Trophoblast cell (in vitro differentiated cells and primary cell): ENCODE data around the gene HOXD3.

ENCODE experiments used
- DNase-seq, 2 donors: peaks; one replicate each; pipeline ENCODE4 v3.0.0-alpha.2; 2016
- H2AFZ ChIP-seq: 2 replicates; pipeline ENCODE4 v1.6.1; 2013; ENCODE audit warnings: low read length, moderate library complexity, mild to moderate bottlenecking; ENCODE audit not compliant: insufficient read depth, poor library complexity
- H2AK5ac ChIP-seq: 2 replicates; pipeline ENCODE4 v1.6.1; 2013; ENCODE audit warnings: mild to moderate bottlenecking, low read length
- H2BK120ac ChIP-seq: 2 replicates; pipeline ENCODE4 v1.6.1; 2013; ENCODE audit warnings: low read length, mild to moderate bottlenecking, moderate library complexity; ENCODE audit not compliant: insufficient read depth, poor library complexity
- H2BK12ac ChIP-seq: 2 replicates; pipeline ENCODE4 v1.6.1; 2013; ENCODE audit warnings: mild to moderate bottlenecking, low read length, moderate library complexity
- H2BK5ac ChIP-seq: 2 replicates; pipeline ENCODE4 v1.6.1; 2013; ENCODE audit warnings: low read length, low read depth, moderate library complexity, mild to moderate bottlenecking; ENCODE audit not compliant: poor library complexity
- H3K14ac ChIP-seq: 2 replicates; pipeline ENCODE4 v1.6.1; 2013; ENCODE audit warnings: mild to moderate bottlenecking, low read length
- H3K18ac ChIP-seq: 2 replicates; pipeline ENCODE4 v1.6.1; 2013; ENCODE audit warnings: mild to moderate bottlenecking, low read length
- H3K23ac ChIP-seq: 2 replicates; pipeline ENCODE4 v1.6.1; 2013; ENCODE audit warnings: low read length
- H3K27ac ChIP-seq: 2 replicates; pipeline ENCODE4 v1.5.1; 2013; ENCODE audit warnings: low read depth, mild to moderate bottlenecking, inconsistent platforms, low read length, moderate library complexity
- H3K27me3 ChIP-seq: 2 replicates; pipeline ENCODE4 v1.6.1; 2013; ENCODE audit warnings: inconsistent platforms, mild to moderate bottlenecking, low read length, moderate library complexity; ENCODE audit not compliant: insufficient read depth
- H3K36me3 ChIP-seq, 2 experiments: 1 replicate in 1 of 2; 2 replicates in 1 of 2; pipeline ENCODE4 v1.6.1; 2013; ENCODE audit warnings: low read length in 2 of 2, mild to moderate bottlenecking in 2 of 2, moderate library complexity in 1 of 2; ENCODE audit not compliant: insufficient read depth in 2 of 2, control insufficient read depth in 1 of 2
- H3K4ac ChIP-seq: 2 replicates; pipeline ENCODE4 v1.6.1; 2013; ENCODE audit warnings: low read depth, mild to moderate bottlenecking, low read length, moderate library complexity
- H3K4me1 ChIP-seq, 2 experiments: 1 replicate in 1 of 2; 2 replicates in 1 of 2; pipeline ENCODE4 v1.6.1; 2013; ENCODE audit warnings: low read length in 2 of 2, mild to moderate bottlenecking in 2 of 2, moderate library complexity in 1 of 2; ENCODE audit not compliant: insufficient read depth in 2 of 2, control insufficient read depth in 1 of 2
- H3K4me2 ChIP-seq: 2 replicates; pipeline ENCODE4 v1.6.1; 2013; ENCODE audit warnings: inconsistent platforms, mild to moderate bottlenecking, low read length, moderate library complexity
- H3K4me3 ChIP-seq: 2 replicates; pipeline ENCODE4 v1.5.1; 2013; ENCODE audit warnings: mild to moderate bottlenecking, low read depth, low read length, inconsistent platforms
- H3K79me1 ChIP-seq: one replicate; pipeline ENCODE4 v1.6.1; 2013; ENCODE audit warnings: low read length
- H3K79me2 ChIP-seq: 2 replicates; pipeline ENCODE4 v1.6.1; 2013; ENCODE audit warnings: low read length, mild to moderate bottlenecking; ENCODE audit not compliant: control insufficient read depth, insufficient read depth, poor library complexity
- H3K9ac ChIP-seq: 2 replicates; pipeline ENCODE4 v1.6.1; 2013; ENCODE audit warnings: mild to moderate bottlenecking, low read length
- H3K9me3 ChIP-seq: 2 replicates; pipeline ENCODE4 v1.6.1; 2013; ENCODE audit warnings: low read depth, mild to moderate bottlenecking, control low read depth, inconsistent platforms, low read length; ENCODE audit not compliant: insufficient read depth
- H4K12ac ChIP-seq: 2 replicates; pipeline ENCODE4 v1.6.1; 2013; ENCODE audit warnings: low read depth, mild to moderate bottlenecking, low read length, moderate library complexity
- H4K8ac ChIP-seq: 2 replicates; pipeline ENCODE4 v1.6.1; 2013; ENCODE audit warnings: low read depth, mild to moderate bottlenecking, low read length, moderate library complexity
- H4K91ac ChIP-seq: one replicate; pipeline ENCODE4 v1.6.1; 2013; ENCODE audit warnings: low read depth, mild to moderate bottlenecking, low read length, moderate library complexity
- WGBS: extraction: QIAGEN DNeasy Blood & Tissue Kit; methylation state at CpG from one replicate; pipeline ENCODE4 v1.1.7; 2013; ENCODE audit warnings: missing lambda C conversion rate; ENCODE audit not compliant: insufficient read length, insufficient coverage; ENCODE audit errors: extremely low coverage; 5-methylcytosine and 5-hydroxymethylcytosine counted together

HOXD3 gene

GRCh38 chr2:176130957-176131847 lies 25.9 kb upstream of the HOXD3 start:
- Histone ChIP-seq H2AFZ (no peak overlapping the region), H3K9ac (no peak overlapping the region), H2BK120ac (no peak overlapping the region), H3K14ac (no peak overlapping the region), H3K4me3 (no peak overlapping the region), H3K79me1 (no peaks in the 10 kb centered on the region), H2AK5ac (no peak overlapping the region), H3K4me1 (peaks cover 9 to 17% of the 10 kb centered on the region in 2 experiments), H2BK12ac (no peak overlapping the region), H2BK5ac (no peak overlapping the region), H4K8ac (no peak overlapping the region), H3K27ac (no peak overlapping the region), H3K4me2 (no peak overlapping the region), H3K18ac (no peak overlapping the region), H3K9me3 (peaks cover 6% of the 10 kb centered on the region), H3K27me3 (peaks cover 76% of the 10 kb centered on the region), H3K36me3 (no peaks in the 10 kb centered on the region), H3K23ac (no peak overlapping the region), H4K91ac (no peak overlapping the region), H3K4ac (no peak overlapping the region), H4K12ac (no peak overlapping the region), H3K79me2 (no peaks in the 10 kb centered on the region)
- no peak for DNase-seq
- no CpG with 5 or more reads among the region's 15 CpGs for WGBS

GRCh38 chr2:176131848-176132158 lies 25.3 kb upstream of the HOXD3 start:
- H3K27me3 ChIP-seq, result peaks cover 81% of the 10 kb centered on the region
- H2BK120ac ChIP-seq, result no peak overlapping the region
- no peaks in the 10 kb centered on the region for H3K79me1 ChIP-seq
- no peak overlapping the region for H2BK5ac ChIP-seq
- H3K4me2 ChIP-seq, result no peak overlapping the region
- no peak overlapping the region for H2BK12ac ChIP-seq
- peaks cover 8% of the 10 kb centered on the region for H3K9me3 ChIP-seq
- peaks cover 9 to 21% of the 10 kb centered on the region in 2 experiments for H3K4me1 ChIP-seq
- no peak overlapping the region for H3K4me3 ChIP-seq
- H3K27ac ChIP-seq, result no peak overlapping the region
- no peaks in the 10 kb centered on the region for H3K79me2 ChIP-seq
- no peak overlapping the region for H3K9ac ChIP-seq
- no peaks in the 10 kb centered on the region for H3K36me3 ChIP-seq
- no peak overlapping the region for H3K14ac ChIP-seq
- no peak overlapping the region for H4K8ac ChIP-seq
- no CpG with 5 or more reads among the region's 4 CpGs for WGBS
- H4K12ac ChIP-seq, result no peak overlapping the region
- H2AFZ ChIP-seq, result no peak overlapping the region
- H4K91ac ChIP-seq, result no peak overlapping the region
- no peak for DNase-seq
- H3K18ac ChIP-seq, result no peak overlapping the region
- no peak overlapping the region for H2AK5ac ChIP-seq
- H3K23ac ChIP-seq, result no peak overlapping the region
- H3K4ac ChIP-seq, result no peak overlapping the region

GRCh38 chr2:176132205-176133171 lies 24.6 kb upstream of the HOXD3 start:
- H3K36me3 ChIP-seq, result no peaks in the 10 kb centered on the region
- no peak overlapping the region for H2AK5ac ChIP-seq
- H3K4me2 ChIP-seq, result no peak overlapping the region
- no peak overlapping the region for H2AFZ ChIP-seq
- no peaks in the 10 kb centered on the region for H3K79me2 ChIP-seq
- no peak overlapping the region for H2BK12ac ChIP-seq
- no peak overlapping the region for H3K4ac ChIP-seq
- H4K12ac ChIP-seq, result no peak overlapping the region
- no peak overlapping the region for H4K8ac ChIP-seq
- no peak overlapping the region for H3K9ac ChIP-seq
- no peak overlapping the region for H3K18ac ChIP-seq
- peaks cover 9 to 22% of the 10 kb centered on the region in 2 experiments for H3K4me1 ChIP-seq
- no peak overlapping the region for H3K23ac ChIP-seq
- no peak overlapping the region for H4K91ac ChIP-seq
- no peak overlapping the region for H2BK5ac ChIP-seq
- WGBS, result no CpG with 5 or more reads among the region's 33 CpGs
- H3K27ac ChIP-seq, result no peak overlapping the region
- no peak overlapping the region for H3K4me3 ChIP-seq
- H3K14ac ChIP-seq, result no peak overlapping the region
- H3K27me3 ChIP-seq, result peaks cover 87% of the 10 kb centered on the region
- H2BK120ac ChIP-seq, result no peak overlapping the region
- peak in 1 of 2 donors; percentile 13 for DNase-seq
- H3K79me1 ChIP-seq, result no peaks in the 10 kb centered on the region
- peaks cover 8% of the 10 kb centered on the region for H3K9me3 ChIP-seq

- Histone ChIP-seq H3K4me1 (peaks cover 9 to 22% of the 10 kb centered on the region in 2 experiments), H3K18ac (no peak overlapping the region), H3K14ac (no peak overlapping the region), H2BK120ac (no peak overlapping the region), H3K36me3 (no peaks in the 10 kb centered on the region), H3K9ac (no peak overlapping the region), H4K91ac (no peak overlapping the region), H2AK5ac (no peak overlapping the region), H4K12ac (no peak overlapping the region), H3K4me2 (no peak overlapping the region), H3K27me3 (peaks cover 86% of the 10 kb centered on the region), H3K4me3 (peak overlapping the region; percentile 13), H3K23ac (no peak overlapping the region), H3K27ac (no peak overlapping the region), H4K8ac (no peak overlapping the region), H2BK12ac (no peak overlapping the region), H3K4ac (no peak overlapping the region), H3K79me1 (no peaks in the 10 kb centered on the region), H2AFZ (no peak overlapping the region), H2BK5ac (no peak overlapping the region), H3K79me2 (no peaks in the 10 kb centered on the region), H3K9me3 (peaks cover 9% of the 10 kb centered on the region)
- DNase-seq, result no peak
Measured at GRCh38 chr2:176133389-176133788, 23.7 kb upstream of the HOXD3 start.
